ENCODE results near the gene ZSCAN10.
"Not testable (repeated sequence)": the region's sequence is repeated elsewhere in the genome, so short reads cannot be mapped to it uniquely, and the experiment has no call there.

Gene ZSCAN10

DNA sequence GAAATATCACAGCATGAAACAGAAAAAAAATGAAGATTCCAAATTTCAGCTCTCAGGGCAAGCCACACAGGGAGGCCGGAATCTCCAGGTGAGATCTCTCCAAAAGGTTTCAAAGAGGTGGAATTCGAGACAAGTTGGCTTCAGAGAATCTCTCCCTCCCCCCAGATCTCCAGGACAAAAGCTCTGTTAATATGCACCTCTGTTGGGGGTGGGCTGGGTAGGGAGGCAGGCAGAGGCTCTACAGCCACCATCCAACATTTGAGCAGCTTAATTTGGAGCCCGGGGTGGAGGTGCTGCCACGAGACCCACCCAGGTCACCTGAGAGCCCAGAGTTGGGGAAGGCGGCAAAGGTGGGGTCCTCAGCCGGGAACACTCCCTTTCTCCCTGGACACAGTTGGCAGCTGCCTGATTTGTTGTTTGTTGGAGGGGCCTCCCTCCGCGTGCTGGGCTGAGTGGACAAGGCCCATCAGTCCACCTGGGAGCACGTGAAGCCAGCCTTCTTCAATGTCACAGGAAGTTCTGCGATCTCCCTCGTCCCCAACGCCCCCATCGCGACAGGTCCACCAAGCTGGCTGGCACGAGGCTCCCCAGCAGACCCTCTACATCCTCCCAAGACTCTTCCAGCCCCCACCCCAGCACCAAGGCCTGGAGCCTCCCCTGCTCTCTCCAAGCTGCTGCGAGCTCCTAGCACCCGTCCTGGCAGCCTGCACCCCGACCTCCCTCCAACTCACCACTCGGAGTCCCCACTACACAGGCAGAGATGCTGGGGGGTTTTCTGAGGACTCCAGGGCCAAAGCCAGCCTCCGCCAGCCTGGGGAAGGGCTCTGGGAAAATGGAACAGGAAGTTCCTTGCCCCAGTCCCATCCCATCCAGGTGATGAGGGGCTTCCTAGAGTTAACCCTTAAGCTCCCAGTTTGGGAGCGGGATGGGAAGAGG is at the start of gene ZSCAN10:
Gene ZSCAN10 (minus strand): TSS at position 836 of the 936 bp plus-strand sequence. CDS start 6,357 bp downstream, outside the sequence.
- no peak for DNase-seq

DNA sequence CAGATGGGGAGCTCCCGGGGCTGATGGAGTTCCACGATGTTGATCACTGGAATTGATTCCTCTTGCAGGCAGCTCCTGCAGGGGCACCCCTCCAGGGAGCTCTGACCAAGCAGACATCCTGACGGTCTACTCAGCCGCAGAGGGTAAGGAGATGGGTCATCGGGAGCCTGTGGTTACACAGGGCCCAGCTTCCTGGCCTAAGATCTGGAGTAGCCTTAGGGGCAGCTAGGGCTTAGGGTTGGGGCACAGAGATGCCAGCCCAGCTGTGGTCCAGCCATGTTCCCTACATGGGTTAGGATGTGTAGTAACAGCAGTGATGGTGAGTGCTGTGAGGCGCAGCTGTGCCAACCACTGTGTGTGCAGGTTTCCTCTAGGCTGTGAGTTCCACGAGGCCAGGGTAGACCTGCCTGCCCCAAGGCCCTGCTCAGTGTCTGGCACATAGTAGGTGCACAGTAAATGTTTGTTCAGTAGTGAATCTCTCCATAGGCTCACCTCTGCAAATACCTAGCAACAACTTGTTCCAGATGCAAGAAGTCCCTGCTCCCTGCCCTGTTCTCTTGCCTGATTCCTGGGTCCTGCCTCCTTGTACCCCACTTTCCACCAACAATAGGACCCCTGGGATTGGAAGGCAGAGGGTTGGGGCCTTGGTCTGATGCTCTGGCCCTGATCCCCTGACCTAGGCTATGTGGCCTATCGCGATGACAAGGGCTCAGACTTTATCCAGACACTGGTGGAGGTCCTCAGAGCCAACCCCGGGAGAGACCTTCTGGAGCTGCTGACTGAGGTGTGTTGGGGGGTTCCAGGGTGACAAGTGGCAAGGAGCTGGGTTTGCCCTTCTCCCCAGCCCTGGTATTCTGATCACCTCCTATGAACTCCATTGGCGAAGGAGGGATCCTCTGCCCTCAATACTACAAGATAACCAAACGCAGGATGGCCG is 49.4 kb upstream of the ZSCAN10 start:
- no peak for DNase-seq

- DNase-seq = no peak
Measured at GRCh38 chr16:3147757-3148104, 48.6 kb upstream of the ZSCAN10 start.

DNA sequence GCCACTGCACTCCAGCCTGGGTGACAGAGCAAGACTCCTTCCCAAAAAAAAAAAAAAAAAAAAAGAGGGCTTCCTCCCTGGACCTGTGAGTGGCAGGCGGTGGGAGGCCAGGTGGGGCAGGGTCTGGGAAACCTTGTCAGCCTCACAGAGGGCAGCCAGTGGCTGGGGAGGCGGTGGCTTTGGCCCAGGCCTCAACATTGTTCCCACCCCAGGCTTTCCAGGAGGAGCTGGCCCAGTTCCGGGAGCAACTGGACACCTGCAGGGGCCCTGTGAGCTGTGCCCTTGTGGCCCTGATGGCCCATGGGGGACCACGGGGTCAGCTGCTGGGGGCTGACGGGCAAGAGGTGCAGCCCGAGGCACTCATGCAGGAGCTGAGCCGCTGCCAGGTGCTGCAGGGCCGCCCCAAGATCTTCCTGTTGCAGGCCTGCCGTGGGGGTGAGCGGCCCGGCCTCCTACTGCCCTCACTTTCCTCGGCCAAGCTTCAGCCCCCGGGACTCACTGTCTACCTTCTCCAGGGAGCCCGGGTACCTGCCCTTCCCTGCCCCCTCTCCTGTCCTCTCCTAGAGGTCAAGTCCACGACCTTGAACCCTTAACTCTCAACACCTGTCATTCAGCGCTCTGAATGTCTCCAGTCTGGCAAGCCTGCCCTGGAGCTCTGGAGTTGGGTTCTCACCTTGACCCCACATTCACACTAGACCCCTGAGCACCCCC is 48.1 kb upstream of the ZSCAN10 start:
- no peak for DNase-seq

DNA sequence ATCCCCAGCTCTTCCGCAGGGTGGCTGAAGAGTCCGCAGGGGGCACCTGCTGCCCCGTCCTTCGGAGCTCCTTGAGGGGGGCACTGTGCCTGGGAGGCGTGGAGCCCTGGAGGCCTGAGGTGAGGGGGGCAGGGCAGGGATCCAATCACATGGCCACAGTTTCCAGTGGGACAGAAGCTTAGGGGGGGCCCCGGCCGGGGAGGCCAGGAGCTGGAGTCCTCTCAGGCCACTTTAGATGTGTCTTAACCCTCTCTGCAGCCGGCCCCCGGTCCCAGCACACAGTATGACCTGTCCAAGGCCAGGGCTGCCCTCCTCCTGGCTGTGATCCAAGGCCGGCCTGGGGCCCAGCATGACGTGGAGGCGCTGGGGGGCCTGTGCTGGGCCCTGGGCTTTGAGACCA is 46.6 kb upstream of the ZSCAN10 start:
- DNase-seq = no peak

- DNase-seq = no peak
Measured at GRCh38 chr16:3145151-3145550, 46.1 kb upstream of the ZSCAN10 start.

- DNase-seq = no peak
Measured at GRCh38 chr16:3144321-3144983, 45.4 kb upstream of the ZSCAN10 start.

GRCh38 chr16:3143598-3144320 is 44.7 kb upstream of the ZSCAN10 start:
- DNase-seq = no peak

DNA sequence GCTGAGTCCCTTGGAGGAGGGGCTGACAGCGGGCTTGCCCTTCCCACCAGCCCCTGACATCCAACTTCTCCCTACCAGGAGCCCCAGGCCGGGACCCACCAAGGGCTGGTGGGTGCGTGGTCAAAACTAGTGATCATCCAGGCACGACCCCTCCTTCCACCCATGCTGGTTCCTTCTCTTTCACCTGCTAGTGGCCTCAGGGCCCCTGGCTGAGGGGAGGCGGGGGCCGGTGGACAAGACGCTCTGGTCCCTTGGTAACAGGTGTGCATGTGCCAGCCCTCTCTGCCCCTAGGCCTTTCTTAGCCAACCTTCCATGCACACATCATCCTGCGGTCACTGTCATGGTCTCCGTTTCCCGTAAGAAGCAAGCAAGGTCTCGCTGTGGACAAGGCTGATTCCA is 44.1 kb upstream of the ZSCAN10 start:
- DNase-seq = no peak

- DNase-seq = no peak
Measured at GRCh38 chr16:3142770-3143169, 43.7 kb upstream of the ZSCAN10 start.

DNA sequence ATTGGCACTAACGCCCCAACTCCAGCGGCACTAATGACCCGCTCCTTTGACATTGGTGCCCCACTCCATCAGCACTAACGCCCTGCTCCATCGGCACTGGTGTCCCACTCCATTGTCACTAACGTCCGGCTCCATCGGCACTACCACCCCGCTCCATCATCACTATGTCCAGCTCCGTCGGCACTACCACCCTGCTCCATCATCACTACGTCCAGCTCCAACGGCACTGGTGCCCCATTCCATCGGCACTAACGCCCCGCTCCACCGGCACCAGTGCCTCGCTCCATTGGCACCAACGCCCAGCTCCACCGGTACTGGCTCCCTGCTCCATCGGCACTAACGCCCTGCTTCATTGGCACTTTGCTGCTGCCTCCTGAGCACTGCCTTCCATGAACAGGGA is 43.2 kb upstream of the ZSCAN10 start:
- DNase-seq = no peak

DNA sequence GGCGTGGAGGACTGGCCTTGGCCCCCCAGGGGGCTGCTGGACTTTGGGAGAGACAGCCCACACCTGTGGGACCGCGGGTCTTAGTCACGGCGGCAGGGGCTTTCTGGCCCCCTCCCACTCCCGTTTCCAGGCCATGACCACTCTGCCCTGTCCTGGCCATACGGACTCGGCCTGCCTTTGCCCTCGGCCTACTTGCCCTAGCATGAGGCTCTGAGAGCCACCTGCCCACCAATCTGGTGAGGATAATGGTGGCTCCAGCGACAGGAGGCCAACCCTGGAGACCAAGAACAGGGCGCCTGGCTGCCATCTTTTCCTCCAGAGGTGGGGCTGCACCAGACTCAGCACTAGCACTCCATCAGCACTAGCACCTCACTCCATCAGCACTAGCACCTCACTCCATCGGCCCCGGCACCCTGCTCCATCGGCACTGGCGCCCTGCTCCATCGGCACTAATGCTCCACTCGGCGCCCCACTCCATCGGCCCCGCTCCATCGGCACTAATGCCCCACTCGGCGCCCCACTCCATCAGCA is 42.8 kb upstream of the ZSCAN10 start:
- DNase-seq = no peak

- DNase-seq = no peak
Measured at GRCh38 chr16:3140603-3141427, 41.7 kb upstream of the ZSCAN10 start.

GRCh38 chr16:3139561-3139960 is 40.5 kb upstream of the ZSCAN10 start:
- not testable (repeated sequence) for DNase-seq

DNA sequence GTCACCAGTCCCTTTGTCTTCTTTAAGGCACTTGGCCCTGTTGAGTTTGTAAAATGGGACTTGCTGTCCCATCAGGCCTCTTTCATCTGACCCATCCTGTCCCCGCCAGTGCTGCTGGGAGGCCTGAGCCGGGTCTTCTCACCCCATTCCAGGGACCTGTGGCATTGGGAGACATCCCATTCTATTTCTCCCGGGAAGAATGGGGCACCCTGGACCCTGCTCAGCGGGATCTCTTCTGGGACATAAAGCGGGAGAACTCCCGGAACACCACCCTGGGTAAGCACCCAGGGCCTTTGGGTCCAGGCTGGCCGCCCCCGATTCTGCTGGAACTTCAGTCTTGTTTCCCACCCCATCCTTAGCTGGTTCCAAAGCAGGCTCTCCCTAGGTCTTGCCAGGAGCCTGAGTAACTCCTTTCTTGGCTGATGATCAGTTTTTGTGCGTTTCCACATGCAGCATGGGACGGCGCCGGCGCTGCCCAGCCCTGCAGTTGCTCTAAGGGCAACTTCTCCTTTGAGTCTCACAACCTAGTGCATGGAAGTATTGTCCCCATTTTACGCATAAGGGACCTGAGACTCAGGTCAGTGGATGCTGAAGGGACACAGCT is 39.8 kb upstream of the ZSCAN10 start:
- DNase-seq = no peak

DNA sequence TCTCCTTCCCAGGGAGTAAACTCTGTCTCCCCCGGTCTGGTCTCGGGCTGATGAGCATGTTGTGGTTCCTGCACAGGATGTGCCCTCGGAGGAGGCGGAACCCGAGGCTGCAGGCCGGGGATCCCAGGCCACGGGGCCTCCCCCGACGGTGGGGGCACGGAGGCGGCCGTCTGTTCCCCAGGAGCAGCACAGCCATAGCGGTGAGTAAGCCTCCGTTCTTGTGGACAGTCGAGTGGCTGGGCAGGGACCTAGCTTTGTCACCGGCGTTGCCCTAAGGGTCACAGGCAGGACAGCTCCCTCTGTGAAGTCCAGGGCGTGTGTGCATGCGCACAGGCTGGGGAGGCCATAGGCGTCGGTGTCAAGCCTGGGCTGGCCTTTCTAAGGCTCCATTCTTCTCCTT is 39.2 kb upstream of the ZSCAN10 start:
- no peak for DNase-seq

- no peak for DNase-seq
Measured at GRCh38 chr16:3137267-3137666, 38.2 kb upstream of the ZSCAN10 start.

- no peak for DNase-seq
Measured at GRCh38 chr16:3135126-3135715, 36.1 kb upstream of the ZSCAN10 start.

- peak; percentile 87 for DNase-seq
Measured at GRCh38 chr16:3134338-3135125, 35.4 kb upstream of the ZSCAN10 start, which contains the start of gene ZNF213. Gene ZNF213 (plus strand): TSS chr16:3135029. CDS start chr16:3137281, 2,252 bp downstream.
